Measurements from ENCODE around the gene SUGCT.

Gene SUGCT

GRCh38 chr7:40371806-40372440 lies 237.1 kb downstream of the SUGCT start:
- Histone ChIP-seq H3K4me3 (replicated peaks; ENCODE audit: insufficient read depth, low read length) (no peak overlapping the region), H3K27ac (replicated peaks) (no peak overlapping the region), H3K27me3 (ENCODE audit: insufficient read depth, poor library complexity, severe bottlenecking) (no peaks in the 10 kb centered on the region)
- TF ChIP-seq REST (IDR thresholded peaks at IDR 0.05; ENCODE audit: insufficient replicate concordance, low read depth) (no peak), CTCF (IDR thresholded peaks at IDR 0.05; ENCODE audit: insufficient read depth, low read length) (no peak), SPI1 (IDR thresholded peaks at IDR 0.05; ENCODE audit: borderline replicate concordance, low read depth) (no peak), POLR2AphosphoS5 (IDR thresholded peaks at IDR 0.05; ENCODE audit: low read depth) (no peak), GABPA (IDR thresholded peaks at IDR 0.05; ENCODE audit: low read depth) (no peak)
- no peak for DNase-seq (ENCODE audit: low read depth in 1 of 2, low spot score in 1 of 2)

- no peak for DNase-seq (ENCODE audit: low read depth in 1 of 2, low spot score in 1 of 2)
- no peaks in the 10 kb centered on the region for H3K27me3 ChIP-seq (ENCODE audit: insufficient read depth, poor library complexity, severe bottlenecking)
- H3K27ac ChIP-seq (replicated peaks) = no peak overlapping the region
- no peak overlapping the region for H3K4me3 ChIP-seq (replicated peaks; ENCODE audit: insufficient read depth, low read length)
- TF ChIP-seq POLR2AphosphoS5 (IDR thresholded peaks at IDR 0.05; ENCODE audit: low read depth) (no peak), SPI1 (IDR thresholded peaks at IDR 0.05; ENCODE audit: borderline replicate concordance, low read depth) (no peak), REST (IDR thresholded peaks at IDR 0.05; ENCODE audit: insufficient replicate concordance, low read depth) (no peak), GABPA (IDR thresholded peaks at IDR 0.05; ENCODE audit: low read depth) (no peak), CTCF (IDR thresholded peaks at IDR 0.05; ENCODE audit: insufficient read depth, low read length) (no peak)
Observed at GRCh38 chr7:40374575-40374974, 239.8 kb downstream of the SUGCT start.

- Histone ChIP-seq H3K4me3 (replicated peaks; ENCODE audit: insufficient read depth, low read length) (no peak overlapping the region), H3K27me3 (ENCODE audit: insufficient read depth, poor library complexity, severe bottlenecking) (no peaks in the 10 kb centered on the region), H3K27ac (replicated peaks) (no peak overlapping the region)
- no peak for TF ChIP-seq SPI1 (IDR thresholded peaks at IDR 0.05; ENCODE audit: borderline replicate concordance, low read depth)
- TF ChIP-seq POLR2AphosphoS5 (IDR thresholded peaks at IDR 0.05; ENCODE audit: low read depth) = no peak
- no peak for TF ChIP-seq REST (IDR thresholded peaks at IDR 0.05; ENCODE audit: insufficient replicate concordance, low read depth)
- DNase-seq (ENCODE audit: low read depth in 1 of 2, low spot score in 1 of 2) = no peak
Observed at GRCh38 chr7:40380111-40380510, 245.3 kb downstream of the SUGCT start.
